Diencephalon (tissue), 1 donor: ENCODE measurements around the gene TMEM250. TPM values are rescaled to one million over a fixed set of nuclear protein-coding genes. Genes with fewer than 3 reads are reported as not detected.

Experiments used
- total RNA-seq: library from RNA; depleted of rRNA; stranded (reverse); fragments of >200 nt; gene quantifications from one replicate; pipeline ENCODE4 v1.2.3, GENCODE V29; 2014

TMEM250 gene, protein sequence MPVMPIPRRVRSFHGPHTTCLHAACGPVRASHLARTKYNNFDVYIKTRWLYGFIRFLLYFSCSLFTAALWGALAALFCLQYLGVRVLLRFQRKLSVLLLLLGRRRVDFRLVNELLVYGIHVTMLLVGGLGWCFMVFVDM
- total RNA-seq = 18.9 TPM

DNA sequence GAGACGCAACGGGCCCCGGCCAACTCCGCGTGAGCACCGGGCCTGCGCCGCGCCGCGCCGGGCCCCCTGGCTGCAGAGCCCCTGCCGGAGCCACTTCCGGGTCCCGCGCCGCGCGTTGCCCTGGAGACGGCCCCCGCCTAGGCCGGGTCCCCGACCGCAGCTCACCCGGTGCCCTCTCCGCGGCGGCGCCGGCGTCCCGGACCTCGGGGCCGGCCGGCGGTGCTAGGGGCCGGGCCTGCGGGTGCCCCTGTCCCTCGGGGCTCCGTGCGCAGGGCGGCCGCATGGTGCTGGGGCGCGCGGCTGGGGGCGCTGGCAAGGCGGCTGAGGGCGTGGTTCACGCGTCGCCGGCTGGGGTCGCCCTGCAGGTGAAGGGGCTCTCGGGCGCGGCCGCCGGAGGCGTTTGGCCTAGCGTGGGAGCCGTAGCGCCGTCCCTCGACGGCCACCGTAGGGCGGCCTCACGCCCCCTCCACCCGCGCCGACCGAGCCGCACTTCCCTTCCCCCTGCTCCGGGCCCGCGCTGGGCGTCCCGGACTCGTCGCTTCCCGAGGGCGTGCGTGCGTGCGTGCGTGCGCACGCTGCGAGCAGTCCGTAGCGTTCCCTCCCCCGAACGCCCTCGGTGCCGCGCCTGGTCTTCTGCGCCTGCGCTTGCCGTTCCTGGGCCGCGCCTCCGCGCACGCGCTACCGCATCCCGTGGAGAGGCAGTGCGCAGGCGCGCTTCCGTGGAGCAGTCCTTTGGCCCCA, at the start of gene TMEM250:
Gene TMEM250 (minus strand): TSS at position 556 of the 741 bp plus-strand sequence. CDS start 1,975 bp downstream, outside the sequence.

DNA sequence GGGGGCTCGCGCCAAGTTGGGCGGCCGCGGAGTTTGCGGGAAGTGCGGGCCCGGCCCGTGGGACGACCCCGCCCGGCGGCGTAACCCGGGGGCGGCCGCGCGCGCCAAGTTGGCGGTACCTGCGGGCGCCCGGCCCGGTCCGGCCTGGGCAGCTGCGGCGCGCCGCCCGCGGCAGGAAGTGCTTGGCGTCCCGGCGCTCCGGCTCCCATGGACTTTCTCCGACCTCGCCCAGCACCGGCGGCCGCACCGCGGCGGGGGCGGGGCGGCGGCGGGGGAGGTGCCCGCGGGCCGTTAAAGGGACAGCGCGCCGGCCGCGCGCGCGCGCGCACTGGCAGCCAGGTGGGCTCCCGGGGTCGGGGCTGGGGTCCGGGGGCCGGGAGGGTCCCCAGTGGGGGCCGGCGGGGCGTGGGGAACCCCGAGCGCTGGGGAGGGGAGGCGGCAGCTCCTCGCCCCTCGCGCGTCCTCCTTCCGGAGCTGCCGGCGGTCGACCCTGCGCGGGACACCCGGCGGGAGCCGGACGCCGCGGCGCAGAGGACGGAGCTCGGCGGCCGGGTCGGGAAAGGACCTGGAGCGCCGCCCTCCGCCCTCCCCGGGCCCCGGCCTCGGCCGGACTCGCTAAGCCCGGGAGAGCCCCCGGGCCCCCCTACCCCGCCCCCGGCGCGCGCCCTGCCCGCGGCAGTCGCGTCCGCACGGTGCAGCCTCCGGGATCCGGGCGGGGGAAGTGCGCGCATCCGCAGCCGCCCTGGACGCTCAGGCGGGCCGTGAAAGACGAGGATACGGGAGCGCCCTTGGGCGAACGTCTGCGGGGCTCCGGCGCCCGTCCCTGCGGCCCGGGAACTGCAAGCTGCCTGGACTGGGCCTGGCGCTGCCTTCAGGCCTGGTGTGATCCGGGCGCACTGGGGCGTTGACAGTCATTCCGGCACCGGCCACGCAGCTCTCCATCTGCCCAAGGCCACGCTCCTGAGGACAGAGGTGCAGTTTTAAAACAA, 23.3 kb downstream of the TMEM250 start, which contains the start of gene NACC2:
Gene NACC2 (minus strand): TSS at position 220 of the 989 bp plus-strand sequence. CDS start 44,768 bp downstream, outside the sequence.

Other genes starting within 250 kb of the TMEM250 start
- gene CAMSAP1, start 211.3 kb downstream of the TMEM250 start, total RNA-seq = 140 TPM
- 41.5 TPM for gene UBAC1, start 157.5 kb downstream of the TMEM250 start, total RNA-seq
- gene NACC2, start 23.6 kb downstream of the TMEM250 start, total RNA-seq = 18.0 TPM
- gene LHX3, start 86.3 kb upstream of the TMEM250 start, total RNA-seq = not detected
- gene QSOX2, start 126.9 kb upstream of the TMEM250 start, total RNA-seq = 10.8 TPM
- gene CCDC187, start 185.2 kb upstream of the TMEM250 start, total RNA-seq = 0.23 TPM
- gene GPSM1, start 208.7 kb upstream of the TMEM250 start, total RNA-seq = 62.5 TPM
- 10.4 TPM for gene DNLZ, start 244.9 kb upstream of the TMEM250 start, total RNA-seq